Esophagus squamous epithelium (tissue), 5 donors: Measurements from ENCODE around the gene POLH. TPM values are rescaled to one million over a fixed set of nuclear protein-coding genes. Genes with fewer than 3 reads are reported as not detected.
A peak's percentile ranks its signal among the peaks of the same experiment; 100 is the strongest.
"Not testable (repeated sequence)": the region's sequence is repeated elsewhere in the genome, so short reads cannot be mapped to it uniquely, and the experiment has no call there.

Source experiments
- DNase-seq: peaks from one replicate; lab custom pipeline; 2025; lab: John Stamatoyannopoulos, UW
- H3K27ac ChIP-seq, 4 donors: fragments of 200-600 bp; sonication (generic); one replicate each; pipeline ENCODE4 v1.5.1; 2016 to 2019; ENCODE audit warnings: mild to moderate bottlenecking in 1 of 4
- H3K27me3 ChIP-seq, 4 donors: fragments of 200-600 bp; sonication (generic); 1 replicate in 3 of 4; 2 replicates in 1 of 4; pipeline versions ENCODE4 v1.5.1 to v1.6.0; 2017 to 2021; ENCODE audit warnings: antibody characterized with exemption in 1 of 4
- H3K36me3 ChIP-seq, 3 donors: fragments of 200-600 bp; sonication (generic); one replicate each; pipeline ENCODE4 v1.5.1; 2016 to 2019
- H3K4me1 ChIP-seq, 3 donors: fragments of 200-600 bp; sonication (generic); one replicate each; pipeline ENCODE4 v1.5.1; 2017 to 2019
- H3K4me3 ChIP-seq, 4 donors: fragments of 200-600 bp; sonication (generic); 1 replicate in 3 of 4; 2 replicates in 1 of 4; pipeline ENCODE4 v1.5.1; 2016 to 2019; ENCODE audit warnings: mild to moderate bottlenecking in 2 of 4, moderate library complexity in 1 of 4
- H3K9me3 ChIP-seq, 3 donors: fragments of 200-600 bp; sonication (generic); one replicate each; pipeline ENCODE4 v1.5.1; 2016 to 2019
- POLR2A ChIP-seq, 4 donors: fragments of 450-650 bp; IDR thresholded peaks; one replicate each; pipeline ENCODE4 v1.6.1; 2017; ENCODE audit warnings: antibody characterized with exemption in 4 of 4, mild to moderate bottlenecking in 4 of 4, moderate library complexity in 3 of 4
- WGBS, 2 donors: methylation state at CpG; one replicate each; pipeline ENCODE4 v1.1.5; 2018; 5-methylcytosine and 5-hydroxymethylcytosine counted together
- intact Hi-C: fragments of 100-400 bp; cut with DNase I; formaldehyde crosslinking; loops from one replicate; pipeline ENCODE4 v1.15.0; 2022
- total RNA-seq, 4 donors: library from RNA; depleted of rRNA; stranded (reverse); fragments of >200 nt; gene quantifications; one replicate each; pipeline ENCODE4 v1.1.0, GENCODE V29; 2016
- TF ChIP-seq, protein P1 (sequence below), 6 experiments: fragments of 450-650 bp in 4 of 6; fragments of 200-600 bp in 2 of 6; sonication (generic) in 2 of 6; IDR thresholded peaks; one replicate each; pipeline ENCODE4 v1.5.1; 2016 to 2019; ENCODE audit warnings: antibody characterized with exemption in 6 of 6, mild to moderate bottlenecking in 4 of 6, moderate library complexity in 4 of 6
- donor health status: DM: yes; HTN: yes; CAD: no.

Gene POLH
- total RNA-seq, 4 donors from 2014 or later: 5.3 to 14.8 (median 12.4) TPM

- Histone ChIP-seq H3K4me1 (peaks cover 18 to 39% (median 19%) of the 10 kb centered on the region in 3 donors), H3K36me3 (peaks cover 17 to 27% (median 20%) of the 10 kb centered on the region in 3 donors), H3K9me3 (no peaks in the 10 kb centered on the region), H3K4me3 (peak within 1 kb of the TSS; percentile 80 to 95 (median 82)), H3K27me3 (no peaks in the 10 kb centered on the region), H3K27ac (peak within 1 kb of the TSS; percentile 98 to 99 (median 98))
- DNase-seq: peak; percentile 97
- 0% methylated on average over 20 of the region's 46 CpGs; no CpG with 5 or more reads in 1 of the 2 donors for WGBS, 2 donors
- TF ChIP-seq POLR2A (IDR thresholded peaks at IDR 0.05): peak in 2 of 4 donors; percentile 35 to 50
- TF ChIP-seq, protein P1, sequence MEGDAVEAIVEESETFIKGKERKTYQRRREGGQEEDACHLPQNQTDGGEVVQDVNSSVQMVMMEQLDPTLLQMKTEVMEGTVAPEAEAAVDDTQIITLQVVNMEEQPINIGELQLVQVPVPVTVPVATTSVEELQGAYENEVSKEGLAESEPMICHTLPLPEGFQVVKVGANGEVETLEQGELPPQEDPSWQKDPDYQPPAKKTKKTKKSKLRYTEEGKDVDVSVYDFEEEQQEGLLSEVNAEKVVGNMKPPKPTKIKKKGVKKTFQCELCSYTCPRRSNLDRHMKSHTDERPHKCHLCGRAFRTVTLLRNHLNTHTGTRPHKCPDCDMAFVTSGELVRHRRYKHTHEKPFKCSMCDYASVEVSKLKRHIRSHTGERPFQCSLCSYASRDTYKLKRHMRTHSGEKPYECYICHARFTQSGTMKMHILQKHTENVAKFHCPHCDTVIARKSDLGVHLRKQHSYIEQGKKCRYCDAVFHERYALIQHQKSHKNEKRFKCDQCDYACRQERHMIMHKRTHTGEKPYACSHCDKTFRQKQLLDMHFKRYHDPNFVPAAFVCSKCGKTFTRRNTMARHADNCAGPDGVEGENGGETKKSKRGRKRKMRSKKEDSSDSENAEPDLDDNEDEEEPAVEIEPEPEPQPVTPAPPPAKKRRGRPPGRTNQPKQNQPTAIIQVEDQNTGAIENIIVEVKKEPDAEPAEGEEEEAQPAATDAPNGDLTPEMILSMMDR (IDR thresholded peaks at IDR 0.05): no peak
- intact Hi-C loops: no loop called here
Measured at GRCh38 chr6:43629104-43629504, 53.1 kb downstream of the POLH start, which contains the start of gene GTPBP2. GTPBP2 (minus strand) TSS chr6:43629264; CDS start chr6:43629162, 102 bp downstream.

- peak; percentile 61 for DNase-seq
- H3K4me3 ChIP-seq: peak overlapping the region; percentile 80 to 95 (median 82)
- H3K27ac ChIP-seq: peak overlapping the region; percentile 98 to 99 (median 98)
- peaks cover 11 to 21% (median 14%) of the 10 kb centered on the region in 3 donors for H3K36me3 ChIP-seq
- TF ChIP-seq POLR2A (IDR thresholded peaks at IDR 0.05): peak in 3 of 4 donors; percentile 63 to 82 (median 79)
- TF ChIP-seq, protein P1 (IDR thresholded peaks at IDR 0.05): no peak
- no peaks in the 10 kb centered on the region for H3K27me3 ChIP-seq
- H3K9me3 ChIP-seq: no peaks in the 10 kb centered on the region
- peaks cover 18 to 39% (median 19%) of the 10 kb centered on the region in 3 donors for H3K4me1 ChIP-seq
- 0 to 1% methylated on average over 10 to 31 of the region's 41 CpGs for WGBS, 2 donors
- intact Hi-C loops: no loop called here
Measured at GRCh38 chr6:43629505-43630300, 53.7 kb downstream of the POLH start.

DNA sequence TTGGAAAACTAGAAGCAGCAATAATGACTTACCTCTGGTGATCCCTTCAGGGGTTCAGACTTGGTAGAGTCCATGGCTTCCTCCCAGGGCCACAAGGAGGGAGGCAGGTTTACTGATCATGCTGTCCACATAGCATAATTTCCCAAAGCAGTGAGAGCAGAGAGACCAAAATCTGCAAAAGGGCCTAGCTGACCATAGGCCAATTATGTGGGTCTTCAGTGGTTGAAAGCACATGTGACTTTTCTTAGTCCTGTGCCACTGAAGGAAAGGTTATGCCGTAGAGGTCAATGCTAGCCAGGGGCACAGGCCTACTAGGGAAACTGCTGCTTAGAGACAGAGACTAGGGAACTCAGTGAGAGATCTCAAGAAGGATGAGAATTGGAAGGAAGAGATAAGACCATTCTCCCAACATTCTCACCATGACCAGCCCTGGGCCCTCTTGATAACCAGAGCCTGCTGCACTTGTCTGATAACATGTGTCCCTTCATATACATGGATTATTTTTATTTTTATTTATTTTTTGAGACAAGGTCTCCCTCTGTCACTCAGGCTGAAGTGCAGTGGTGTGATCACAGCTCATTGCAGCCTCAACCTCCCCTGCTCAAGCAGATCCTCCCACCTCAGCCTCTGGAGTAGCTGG lies 55.1 kb downstream of the POLH start:
- DNase-seq: no peak
- TF ChIP-seq, protein P1 (IDR thresholded peaks at IDR 0.05): no peak
- TF ChIP-seq POLR2A (IDR thresholded peaks at IDR 0.05): no peak
- intact Hi-C loops: no loop called here
- Histone ChIP-seq H3K36me3 (peaks cover 0 to 7% (median under 1%) of the 10 kb centered on the region in 3 donors), H3K27ac (peak overlapping the region in 2 of 4 donors; percentile 15 to 99), H3K9me3 (no peaks in the 10 kb centered on the region), H3K4me1 (peaks cover 19 to 44% (median 22%) of the 10 kb centered on the region in 3 donors), H3K4me3 (no peak overlapping the region), H3K27me3 (no peaks in the 10 kb centered on the region)
- WGBS, 2 donors: 88 to 93% methylated on average over 1 of the region's 1 CpG

GRCh38 chr6:43633002-43633401 lies 57.0 kb downstream of the POLH start:
- H3K9me3 ChIP-seq, H3K27ac ChIP-seq, intact Hi-C loops, H3K4me3 ChIP-seq, H3K27me3 ChIP-seq, DNase-seq: not testable (repeated sequence)
- WGBS, 2 donors: 88 to 94% methylated on average over 7 of the region's 7 CpGs
- peaks cover 23 to 44% (median 24%) of the 10 kb centered on the region in 3 donors for H3K4me1 ChIP-seq
- peaks cover 0 to 14% (median 0%) of the 10 kb centered on the region in 3 donors for H3K36me3 ChIP-seq

DNA sequence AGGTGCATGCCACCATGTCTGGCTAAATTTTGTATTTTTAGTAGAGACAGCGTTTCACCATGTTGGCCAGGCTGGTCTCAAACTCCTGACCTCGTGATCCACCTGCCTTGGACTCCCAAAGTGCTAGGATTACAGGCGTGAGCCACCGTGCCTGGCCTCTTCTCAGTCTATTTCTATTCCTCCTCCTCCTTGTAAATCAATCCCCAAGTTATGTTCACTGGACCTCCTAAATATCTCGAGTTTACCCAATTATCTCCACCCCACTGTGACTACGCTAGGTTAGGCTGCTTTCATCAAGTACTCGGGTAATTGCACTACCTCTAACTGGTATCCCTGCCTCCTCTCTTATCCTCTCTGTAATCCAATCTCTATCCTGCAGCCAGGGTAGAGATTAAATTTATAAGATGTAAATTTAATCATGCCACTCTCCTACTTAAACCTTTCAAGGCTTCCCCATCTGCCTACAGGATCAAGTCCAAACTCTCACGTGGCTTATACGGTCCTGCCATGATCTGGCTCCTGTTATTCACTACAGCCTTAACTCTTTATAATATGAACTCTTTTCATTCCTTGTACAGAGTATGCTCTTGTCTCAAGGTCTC lies 58.8 kb downstream of the POLH start:
- H3K27me3 ChIP-seq: no peaks in the 10 kb centered on the region
- peaks cover 0 to 32% (median 0%) of the 10 kb centered on the region in 3 donors for H3K36me3 ChIP-seq
- H3K4me3 ChIP-seq: no peak overlapping the region
- H3K27ac ChIP-seq: peak overlapping the region in 3 of 4 donors; percentile 83 to 87 (median 87)
- intact Hi-C loops: no loop called here
- no peak for TF ChIP-seq POLR2A (IDR thresholded peaks at IDR 0.05)
- TF ChIP-seq, protein P1 (IDR thresholded peaks at IDR 0.05): no peak
- 72 to 77% methylated on average over 9 of the region's 9 CpGs for WGBS, 2 donors
- peaks cover 19 to 57% (median 24%) of the 10 kb centered on the region in 3 donors for H3K4me1 ChIP-seq
- DNase-seq: no peak
- H3K9me3 ChIP-seq: no peaks in the 10 kb centered on the region
